Astrocyte (in vitro differentiated cells and primary cell): Measurements from ENCODE around the gene ATP8A1.

ENCODE experiments used
- EZH2 ChIP-seq: IDR thresholded peaks from 2 replicates; pipeline ENCODE4 v1.6.1; 2012; ENCODE audit warnings: mild to moderate bottlenecking, low read length, inconsistent platforms; ENCODE audit not compliant: insufficient read depth
- TF ChIP-seq, protein P1 (sequence below): IDR thresholded peaks from 2 replicates; pipeline ENCODE4 v1.5.1; 2011; ENCODE audit warnings: low read depth, mild to moderate bottlenecking, inconsistent platforms, low read length, moderate library complexity; ENCODE audit not compliant: insufficient read depth

DNA sequence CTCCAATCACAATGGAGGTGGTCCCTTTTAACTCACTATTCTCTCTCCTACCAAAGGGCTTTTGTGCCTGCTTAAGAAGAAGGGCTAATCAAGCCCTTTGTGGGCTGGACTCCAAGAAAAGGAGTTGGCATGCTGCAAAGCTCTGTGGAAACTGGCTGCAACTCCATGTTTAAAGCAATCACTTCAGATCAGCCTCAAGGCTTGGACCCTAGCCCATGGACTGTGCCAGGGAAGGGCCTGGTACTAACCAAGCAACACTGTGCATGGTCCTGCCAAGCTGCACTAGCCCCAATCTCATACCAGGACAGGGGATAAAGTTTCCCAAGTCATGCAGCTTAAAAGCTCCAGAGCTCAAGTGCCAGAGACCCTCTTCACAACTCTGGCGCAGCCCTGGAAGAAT, 86.7 kb downstream of the ATP8A1 start:
- TF ChIP-seq, protein P1, sequence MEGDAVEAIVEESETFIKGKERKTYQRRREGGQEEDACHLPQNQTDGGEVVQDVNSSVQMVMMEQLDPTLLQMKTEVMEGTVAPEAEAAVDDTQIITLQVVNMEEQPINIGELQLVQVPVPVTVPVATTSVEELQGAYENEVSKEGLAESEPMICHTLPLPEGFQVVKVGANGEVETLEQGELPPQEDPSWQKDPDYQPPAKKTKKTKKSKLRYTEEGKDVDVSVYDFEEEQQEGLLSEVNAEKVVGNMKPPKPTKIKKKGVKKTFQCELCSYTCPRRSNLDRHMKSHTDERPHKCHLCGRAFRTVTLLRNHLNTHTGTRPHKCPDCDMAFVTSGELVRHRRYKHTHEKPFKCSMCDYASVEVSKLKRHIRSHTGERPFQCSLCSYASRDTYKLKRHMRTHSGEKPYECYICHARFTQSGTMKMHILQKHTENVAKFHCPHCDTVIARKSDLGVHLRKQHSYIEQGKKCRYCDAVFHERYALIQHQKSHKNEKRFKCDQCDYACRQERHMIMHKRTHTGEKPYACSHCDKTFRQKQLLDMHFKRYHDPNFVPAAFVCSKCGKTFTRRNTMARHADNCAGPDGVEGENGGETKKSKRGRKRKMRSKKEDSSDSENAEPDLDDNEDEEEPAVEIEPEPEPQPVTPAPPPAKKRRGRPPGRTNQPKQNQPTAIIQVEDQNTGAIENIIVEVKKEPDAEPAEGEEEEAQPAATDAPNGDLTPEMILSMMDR = no peak
- no peak for TF ChIP-seq EZH2
